Choroid plexus epithelial cell (primary cell): ENCODE results near the gene SLC48A1.

Source experiments
- DNase-seq: peaks from one replicate; pipeline ENCODE4 v3.0.0-alpha.2; 2010; ENCODE audit warnings: low read depth
- H3K4me3 ChIP-seq: 2 replicates; pipeline ENCODE4 v1.5.1; 2011; ENCODE audit warnings: low read depth, mild to moderate bottlenecking, control low read depth, low read length, moderate library complexity
- CTCF ChIP-seq: conservative IDR thresholded peaks from 2 replicates; pipeline ENCODE4 v1.5.1; 2011; ENCODE audit warnings: low read depth, mild to moderate bottlenecking, control low read depth, inconsistent platforms, low read length, moderate library complexity

The SLC48A1 gene

GRCh38 chr12:47757364-47757839 lies 15.6 kb upstream of the SLC48A1 start:
- DNase-seq: no peak
- peak overlapping the region; percentile 27 for H3K4me3 ChIP-seq
- no peak for TF ChIP-seq CTCF

- H3K4me3 ChIP-seq: peak overlapping the region; percentile 67
- DNase-seq: no peak
- no peak for TF ChIP-seq CTCF
Measured at GRCh38 chr12:47757840-47758583, 15.0 kb upstream of the SLC48A1 start.

GRCh38 chr12:47758584-47758833 lies 14.5 kb upstream of the SLC48A1 start:
- DNase-seq: no peak
- TF ChIP-seq CTCF: no peak
- peak overlapping the region; percentile 67 for H3K4me3 ChIP-seq

- TF ChIP-seq CTCF: peak; percentile 65
- peak; percentile 75 for DNase-seq
- peak within 1 kb of the TSS; percentile 67 for H3K4me3 ChIP-seq
Measured at GRCh38 chr12:47758834-47759690, 14.0 kb upstream of the SLC48A1 start, which contains the start of gene RAPGEF3. RAPGEF3 (minus strand) TSS chr12:47758880; CDS start chr12:47758556, 324 bp downstream.

DNA sequence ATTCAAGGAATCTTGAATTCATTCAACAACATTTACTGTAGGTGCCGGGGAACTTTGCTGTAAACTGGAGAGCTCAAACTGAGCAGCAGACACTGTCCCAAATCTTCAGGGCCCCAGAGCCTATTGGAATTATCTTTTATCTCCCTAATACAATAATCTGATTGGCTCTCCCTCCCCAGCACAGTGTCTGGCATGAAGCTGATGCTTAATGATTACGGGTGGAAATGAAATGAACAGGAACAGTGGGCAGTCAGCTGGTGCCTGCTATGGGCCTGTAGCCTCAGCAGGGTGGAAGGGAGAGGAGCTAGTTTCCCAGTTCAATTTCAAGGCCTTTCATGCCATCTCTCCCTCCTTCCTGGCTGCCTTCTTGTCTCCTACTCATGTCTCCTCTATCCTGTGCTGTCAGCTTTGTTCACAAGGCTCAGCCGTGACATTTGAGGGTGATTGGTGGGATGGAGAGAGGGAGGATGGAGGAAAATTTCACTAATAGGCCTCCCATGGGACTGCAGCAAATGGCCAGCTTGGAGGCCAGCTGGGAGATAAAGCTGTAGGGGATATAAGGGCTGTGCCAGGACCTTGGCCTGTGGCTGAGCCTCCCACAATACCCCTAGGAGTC lies 10.1 kb upstream of the SLC48A1 start:
- no peak for TF ChIP-seq CTCF
- DNase-seq: no peak
- no peak overlapping the region for H3K4me3 ChIP-seq

DNA sequence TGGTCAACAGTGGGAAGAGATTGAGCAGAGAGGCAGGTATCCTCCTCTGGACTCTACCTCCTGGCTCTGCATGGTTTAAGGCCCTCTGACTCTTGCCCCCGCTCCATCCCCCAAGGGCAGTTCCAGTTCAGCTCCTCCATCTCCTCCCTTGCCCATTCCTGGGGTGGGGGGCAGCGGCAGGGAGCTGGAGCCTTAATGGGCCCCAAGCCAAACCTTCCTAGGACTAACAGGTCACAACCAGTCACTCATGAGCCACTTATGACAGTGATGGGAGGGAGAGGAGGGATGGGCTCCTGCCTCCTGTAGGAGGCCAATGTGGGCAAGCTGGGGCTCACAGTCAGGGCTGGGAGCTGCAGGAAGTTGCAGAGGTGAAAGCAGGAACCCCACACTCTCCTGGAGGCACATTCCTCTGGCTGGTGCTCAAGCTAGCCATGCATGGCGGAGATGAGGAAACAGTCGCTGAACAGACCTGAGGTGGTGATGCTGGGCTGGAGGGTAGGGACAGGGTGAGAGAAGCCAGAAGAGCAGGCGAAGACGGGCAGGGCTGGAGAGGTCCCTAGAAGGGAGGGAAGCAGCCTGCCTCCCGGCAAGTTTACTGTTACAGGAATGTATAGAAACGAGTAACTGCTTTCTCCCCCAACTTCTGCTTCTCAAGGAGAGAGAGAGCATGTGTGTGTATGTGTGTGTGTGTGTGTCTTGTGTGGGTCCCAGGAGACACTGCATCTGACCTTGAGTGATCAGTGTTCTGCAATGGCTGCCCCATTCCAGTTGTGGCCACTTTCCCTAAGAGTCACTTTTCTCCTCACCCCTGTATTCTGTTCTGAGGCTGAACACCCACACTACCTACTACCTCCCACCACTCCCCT lies 9.3 kb upstream of the SLC48A1 start:
- TF ChIP-seq CTCF: no peak
- DNase-seq: no peak
- no peak overlapping the region for H3K4me3 ChIP-seq
